Loucy (cell line): ENCODE data around the gene NOS3.
A peak's percentile ranks its signal among the peaks of the same experiment; 100 is the strongest.

Experiments used
- H2AFZ ChIP-seq: fragments of 200-600 bp; sonication (generic); 2 replicates; pipeline ENCODE4 v1.6.0; 2016; ENCODE audit warnings: antibody characterized with exemption, mild to moderate bottlenecking, low read length, moderate library complexity
- H3F3A ChIP-seq: fragments of 200-600 bp; 2 replicates; pipeline ENCODE4 v1.6.0; 2016; ENCODE audit warnings: antibody characterized with exemption, low read depth, mild to moderate bottlenecking
- H3K27me3 ChIP-seq: fragments of 200-600 bp; sonication (generic); 2 replicates; pipeline ENCODE4 v1.6.1; 2014; ENCODE audit warnings: low read length, mild to moderate bottlenecking; ENCODE audit not compliant: insufficient read depth, poor library complexity, severe bottlenecking
- H3K36me3 ChIP-seq: fragments of 200-600 bp; sonication (generic); 2 replicates; pipeline ENCODE4 v1.6.1; 2016; ENCODE audit warnings: low read length; ENCODE audit not compliant: insufficient read depth
- H3K4me1 ChIP-seq: fragments of 200-600 bp; sonication (generic); 2 replicates; pipeline ENCODE4 v1.5.1; 2014; ENCODE audit warnings: low read length, mild to moderate bottlenecking; ENCODE audit not compliant: insufficient read depth, poor library complexity, severe bottlenecking
- H3K4me2 ChIP-seq: fragments of 200-600 bp; sonication (generic); 2 replicates; pipeline ENCODE4 v1.6.0; 2014; ENCODE audit warnings: antibody characterized with exemption, low read length, low read depth, mild to moderate bottlenecking; ENCODE audit not compliant: poor library complexity, severe bottlenecking
- H3K4me3 ChIP-seq: fragments of 200-600 bp; sonication (generic); 2 replicates; pipeline ENCODE4 v1.5.1; 2014; ENCODE audit warnings: low read length, mild to moderate bottlenecking, mixed read lengths; ENCODE audit not compliant: poor library complexity, severe bottlenecking
- H3K79me2 ChIP-seq: fragments of 200-600 bp; sonication (generic); 2 replicates; pipeline ENCODE4 v1.6.1; 2014; ENCODE audit warnings: low read length; ENCODE audit not compliant: insufficient read depth
- H3K9ac ChIP-seq: fragments of 200-600 bp; sonication (generic); 2 replicates; pipeline ENCODE4 v1.6.0; 2014; ENCODE audit warnings: mild to moderate bottlenecking, low read depth, low read length, moderate library complexity; ENCODE audit not compliant: poor library complexity, severe bottlenecking
- H3K9me2 ChIP-seq: fragments of 200-600 bp; sonication (generic); replicated peaks from 2 replicates; pipeline ENCODE4 v1.6.1; 2016; ENCODE audit warnings: low read depth, low read length, mixed read lengths
- H3K9me3 ChIP-seq: fragments of 200-600 bp; sonication (generic); 2 replicates; pipeline ENCODE4 v1.6.1; 2014; ENCODE audit warnings: mild to moderate bottlenecking, antibody characterized with exemption, low read length, low read depth; ENCODE audit not compliant: insufficient read depth
- H4K20me1 ChIP-seq: fragments of 200-600 bp; sonication (generic); 2 replicates; pipeline ENCODE4 v1.6.0; 2014; ENCODE audit warnings: antibody characterized with exemption, low read length, mild to moderate bottlenecking; ENCODE audit not compliant: insufficient read depth, poor library complexity, severe bottlenecking
- CTCF ChIP-seq: fragments of 200-600 bp; sonication (generic); conservative IDR thresholded peaks from 2 replicates; pipeline ENCODE4 v1.5.1; 2014; ENCODE audit warnings: mild to moderate bottlenecking, antibody characterized with exemption, low read length
- EZH2phosphoT487 ChIP-seq: fragments of 200-600 bp; IDR thresholded peaks from 2 replicates; pipeline ENCODE4 v1.6.1; 2018; ENCODE audit warnings: antibody characterized with exemption, mild to moderate bottlenecking, moderate library complexity, borderline replicate concordance

The NOS3 gene

GRCh38 chr7:150965273-150965830 is 25.5 kb upstream of the NOS3 start:
- Histone ChIP-seq H3K4me1 (peaks cover 34% of the 10 kb centered on the region), H3K36me3 (no peaks in the 10 kb centered on the region), H3K9ac (no peak overlapping the region), H3K4me3 (no peak overlapping the region), H3K79me2 (no peaks in the 10 kb centered on the region), H3K9me2 (no peaks in the 10 kb centered on the region), H3F3A (no peaks in the 10 kb centered on the region), H2AFZ (no peak overlapping the region), H3K9me3 (no peaks in the 10 kb centered on the region), H3K27me3 (no peaks in the 10 kb centered on the region), H3K4me2 (no peak overlapping the region), H4K20me1 (no peaks in the 10 kb centered on the region)
- TF ChIP-seq CTCF, result no peak
- TF ChIP-seq EZH2phosphoT487, result no peak

- H3K9me2 ChIP-seq, result no peaks in the 10 kb centered on the region
- H4K20me1 ChIP-seq, result no peaks in the 10 kb centered on the region
- no peaks in the 10 kb centered on the region for H3K79me2 ChIP-seq
- H2AFZ ChIP-seq, result no peak overlapping the region
- no peaks in the 10 kb centered on the region for H3K9me3 ChIP-seq
- no peaks in the 10 kb centered on the region for H3K27me3 ChIP-seq
- H3K36me3 ChIP-seq, result no peaks in the 10 kb centered on the region
- H3K4me3 ChIP-seq, result no peak overlapping the region
- H3K4me2 ChIP-seq, result no peak overlapping the region
- peaks cover 30% of the 10 kb centered on the region for H3K4me1 ChIP-seq
- H3F3A ChIP-seq, result no peaks in the 10 kb centered on the region
- H3K9ac ChIP-seq, result no peak overlapping the region
- TF ChIP-seq EZH2phosphoT487 (no peak), CTCF (peak; percentile 65)
These were observed 24.8 kb upstream of the NOS3 start for GRCh38 chr7:150966002-150966401.

GRCh38 chr7:150967349-150967748 is 23.5 kb upstream of the NOS3 start:
- peaks cover 16% of the 10 kb centered on the region for H3K4me1 ChIP-seq
- no peak for TF ChIP-seq CTCF

More at GRCh38 chr7:150967349-150967748, 23.5 kb upstream of the NOS3 start:
- Histone ChIP-seq H3F3A (no peaks in the 10 kb centered on the region), H3K4me2 (no peak overlapping the region), H3K9me2 (no peaks in the 10 kb centered on the region), H4K20me1 (no peaks in the 10 kb centered on the region), H3K9me3 (no peaks in the 10 kb centered on the region), H3K4me3 (no peak overlapping the region), H3K9ac (no peak overlapping the region), H3K27me3 (no peaks in the 10 kb centered on the region), H3K36me3 (no peaks in the 10 kb centered on the region), H3K79me2 (no peaks in the 10 kb centered on the region), H2AFZ (no peak overlapping the region)
